OCI-LY3 (cell line): ENCODE measurements around the gene FOXN1.
"Not testable (repeated sequence)": the region's sequence is repeated elsewhere in the genome, so short reads cannot be mapped to it uniquely, and the experiment has no call there.

Experiments used
- H2AFZ ChIP-seq: fragments of 200-600, 300-600 bp; shearing (Covaris generic); 2 replicates; pipeline ENCODE4 v1.6.0; 2014; ENCODE audit warnings: antibody characterized with exemption, low read depth, low read length
- H3K27ac ChIP-seq: fragments of 200-600, 300-600 bp; sonication (generic); 2 replicates; pipeline ENCODE4 v1.5.1; 2014; ENCODE audit warnings: mild to moderate bottlenecking, low read length, moderate library complexity, mixed read lengths
- H3K27me3 ChIP-seq: fragments of 200-600, 300-600 bp; sonication (generic); 2 replicates; pipeline ENCODE4 v1.6.1; 2014; ENCODE audit warnings: low read depth, low read length, mixed read lengths
- H3K36me3 ChIP-seq: fragments of 200-600, 300-600 bp; sonication (generic); replicated peaks from 2 replicates; pipeline ENCODE3; 2014; ENCODE audit warnings: low read depth, low read length, mixed read lengths
- H3K4me1 ChIP-seq: fragments of 300-600, 200-600 bp; sonication (generic); 2 replicates; pipeline ENCODE4 v1.6.1; 2014; ENCODE audit warnings: low read length, mixed read lengths
- H3K4me2 ChIP-seq: fragments of 200-600, 300-600 bp; sonication (generic); 2 replicates; pipeline ENCODE4 v1.6.1; 2014; ENCODE audit warnings: low read length, mixed read lengths
- H3K4me3 ChIP-seq: fragments of 300-600, 200-600 bp; sonication (generic); 2 replicates; pipeline ENCODE4 v1.5.1; 2014; ENCODE audit warnings: antibody characterized with exemption, mild to moderate bottlenecking, low read length, moderate library complexity
- H3K79me2 ChIP-seq: fragments of 300-600, 200-600 bp; shearing (Covaris generic); 2 replicates; pipeline ENCODE4 v1.6.1; 2014; ENCODE audit warnings: mild to moderate bottlenecking, low read length, mixed read lengths
- H3K9ac ChIP-seq: fragments of 300-600, 200-600 bp; shearing (Covaris generic); 2 replicates; pipeline ENCODE4 v1.6.0; 2014; ENCODE audit warnings: mild to moderate bottlenecking, low read length, moderate library complexity
- H3K9me3 ChIP-seq: fragments of 200-600, 300-600 bp; shearing (Covaris generic); 2 replicates; pipeline ENCODE4 v1.6.1; 2014; ENCODE audit warnings: low read length, mixed read lengths; ENCODE audit not compliant: insufficient read depth
- H4K20me1 ChIP-seq: fragments of 200-600, 300-600 bp; sonication (generic); 2 replicates; pipeline ENCODE4 v1.6.1; 2016; ENCODE audit warnings: low read length, mixed read lengths; ENCODE audit not compliant: insufficient read depth
- CTCF ChIP-seq: fragments of 200-600, 300-600 bp; sonication (generic); IDR thresholded peaks from 2 replicates; pipeline ENCODE4 v1.5.1; 2014; ENCODE audit warnings: antibody characterized with exemption, low read length, low read depth
- EZH2phosphoT487 ChIP-seq: fragments of 200-600 bp; shearing (Covaris generic); IDR thresholded peaks from 2 replicates; pipeline ENCODE4 v1.6.1; 2018; ENCODE audit warnings: antibody characterized with exemption, mixed run types, low read depth

Gene FOXN1

GRCh38 chr17:28466001-28466400 lies 40.1 kb upstream of the FOXN1 start:
- H3K9me3 ChIP-seq, result no peaks in the 10 kb centered on the region
- no peak overlapping the region for H3K9ac ChIP-seq
- no peaks in the 10 kb centered on the region for H3K36me3 ChIP-seq
- H3K27ac ChIP-seq, result no peak overlapping the region
- no peak overlapping the region for H3K4me3 ChIP-seq
- peaks cover 19% of the 10 kb centered on the region for H3K4me1 ChIP-seq
- TF ChIP-seq EZH2phosphoT487 (no peak), CTCF (no peak)
- peaks cover 7% of the 10 kb centered on the region; the same call in 1 of the 2 replicates for H3K27me3 ChIP-seq
- H2AFZ ChIP-seq, result no peak overlapping the region
- no peaks in the 10 kb centered on the region for H4K20me1 ChIP-seq
- H3K79me2 ChIP-seq, result no peaks in the 10 kb centered on the region
- H3K4me2 ChIP-seq, result no peak overlapping the region

- H3K36me3 ChIP-seq, result no peaks in the 10 kb centered on the region
- H3K27ac ChIP-seq, result no peak overlapping the region
- H3K4me1 ChIP-seq, result peaks cover 20% of the 10 kb centered on the region
- H3K4me2 ChIP-seq, result no peak overlapping the region
- H3K9ac ChIP-seq, result no peak overlapping the region
- H3K79me2 ChIP-seq, result no peaks in the 10 kb centered on the region
- H2AFZ ChIP-seq, result no peak overlapping the region
- H4K20me1 ChIP-seq, result no peaks in the 10 kb centered on the region
- no peak overlapping the region for H3K4me3 ChIP-seq
- H3K27me3 ChIP-seq, result peaks cover 7% of the 10 kb centered on the region; the same call in 1 of the 2 replicates
- no peaks in the 10 kb centered on the region for H3K9me3 ChIP-seq
- TF ChIP-seq EZH2phosphoT487 (no peak), CTCF (no peak)
Measured at GRCh38 chr17:28466521-28467048, 39.6 kb upstream of the FOXN1 start.

GRCh38 chr17:28467456-28468025 lies 38.6 kb upstream of the FOXN1 start:
- no peaks in the 10 kb centered on the region for H3K36me3 ChIP-seq
- no peaks in the 10 kb centered on the region for H3K9me3 ChIP-seq
- peaks cover 20% of the 10 kb centered on the region for H3K4me1 ChIP-seq
- peaks cover 7% of the 10 kb centered on the region; the same call in 1 of the 2 replicates for H3K27me3 ChIP-seq
- TF ChIP-seq CTCF, result no peak
- TF ChIP-seq EZH2phosphoT487, result no peak
- no peak overlapping the region for H3K4me2 ChIP-seq
- H3K4me3 ChIP-seq, result no peak overlapping the region
- no peak overlapping the region for H2AFZ ChIP-seq
- no peak overlapping the region for H3K27ac ChIP-seq
- H3K9ac ChIP-seq, result no peak overlapping the region
- H4K20me1 ChIP-seq, result no peaks in the 10 kb centered on the region
- H3K79me2 ChIP-seq, result no peaks in the 10 kb centered on the region

GRCh38 chr17:28468033-28468735 lies 38.0 kb upstream of the FOXN1 start:
- H3K27ac ChIP-seq, result 0 out of 2 replicates have a peak overlapping the region, but pooled peaks have one; percentile 9
- not testable (repeated sequence) for H3K9me3 ChIP-seq, H3K27me3 ChIP-seq, H3K36me3 ChIP-seq, H3K9ac ChIP-seq, H2AFZ ChIP-seq, H4K20me1 ChIP-seq, H3K79me2 ChIP-seq
- peaks cover 25% of the 10 kb centered on the region for H3K4me1 ChIP-seq
- peak overlapping the region; percentile 7; the same call in 1 of the 2 replicates for H3K4me3 ChIP-seq
- peak overlapping the region; percentile 63 for H3K4me2 ChIP-seq
